ENCODE measurements around the gene DUSP14.

The DUSP14 gene

DNA sequence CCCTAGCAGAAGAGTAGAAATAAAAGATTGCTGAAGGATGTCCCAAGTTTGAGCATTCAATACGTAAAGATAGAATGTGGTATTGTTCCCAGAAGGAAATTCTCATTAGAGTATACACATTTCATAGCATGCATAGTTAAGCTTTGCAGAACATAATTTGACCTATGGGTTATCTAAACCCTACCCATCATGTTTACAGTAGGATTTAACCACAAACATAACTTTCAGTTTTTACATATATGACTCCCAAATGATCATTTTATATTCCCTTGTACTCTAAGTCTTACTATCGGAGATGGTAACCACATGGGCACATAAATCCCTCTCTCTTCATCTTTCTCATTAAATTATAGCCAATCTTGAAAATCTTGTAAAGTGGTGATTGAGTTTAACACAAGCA, 68.6 kb downstream of the DUSP14 start:
- no peak for DNase-seq (ENCODE audit: low read depth in 2 of 2)

DNA sequence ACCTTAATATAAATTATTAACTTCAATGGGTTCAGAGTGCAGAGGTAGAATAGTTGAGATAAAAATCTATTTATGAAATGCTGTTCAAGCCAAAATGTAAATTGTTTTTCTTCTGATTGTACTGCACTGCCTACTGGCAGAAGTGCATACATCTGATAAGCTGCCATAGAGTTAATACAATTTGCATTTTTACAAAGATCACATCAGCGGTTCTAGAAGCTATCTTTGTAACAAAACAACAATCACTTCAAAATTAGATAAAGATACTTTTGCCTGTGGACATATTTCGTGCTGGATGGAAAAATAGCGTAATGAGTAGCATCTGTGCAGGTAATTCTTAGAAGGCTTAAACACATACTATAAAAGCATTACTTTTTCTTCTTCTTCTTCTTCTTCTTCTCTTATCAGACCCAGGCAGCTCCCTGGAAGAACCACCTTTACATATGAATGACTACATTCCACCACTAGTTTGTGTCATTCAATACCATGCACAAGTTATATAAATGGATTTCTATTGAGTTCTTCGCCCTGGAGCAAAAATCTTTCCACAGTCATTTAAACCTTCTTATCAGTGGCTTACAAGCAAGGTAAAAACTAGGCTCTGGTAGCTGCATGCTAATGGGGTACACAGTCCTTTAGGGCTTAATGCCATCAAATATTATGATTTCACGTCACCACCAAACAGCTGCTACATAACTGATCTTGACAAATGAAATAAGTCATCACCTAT, 72.5 kb downstream of the DUSP14 start:
- no peak for DNase-seq (ENCODE audit: low read depth in 2 of 2)

Data from stimulated activated CD8-positive, alpha-beta memory T cell treated with anti-CD3 and anti-CD28 coated beads, Interleukin-7, amount 100 ng/mL, for 4 hours (primary cell).